Raji (cell line): Measurements from ENCODE around the gene IDE.

ENCODE experiments used
- POLR2A ChIP-seq: IDR thresholded peaks from 2 replicates; pipeline ENCODE4 v1.6.1; 2011; ENCODE audit warnings: low read depth, low read length, control low read depth; ENCODE audit not compliant: insufficient read depth

IDE gene

DNA sequence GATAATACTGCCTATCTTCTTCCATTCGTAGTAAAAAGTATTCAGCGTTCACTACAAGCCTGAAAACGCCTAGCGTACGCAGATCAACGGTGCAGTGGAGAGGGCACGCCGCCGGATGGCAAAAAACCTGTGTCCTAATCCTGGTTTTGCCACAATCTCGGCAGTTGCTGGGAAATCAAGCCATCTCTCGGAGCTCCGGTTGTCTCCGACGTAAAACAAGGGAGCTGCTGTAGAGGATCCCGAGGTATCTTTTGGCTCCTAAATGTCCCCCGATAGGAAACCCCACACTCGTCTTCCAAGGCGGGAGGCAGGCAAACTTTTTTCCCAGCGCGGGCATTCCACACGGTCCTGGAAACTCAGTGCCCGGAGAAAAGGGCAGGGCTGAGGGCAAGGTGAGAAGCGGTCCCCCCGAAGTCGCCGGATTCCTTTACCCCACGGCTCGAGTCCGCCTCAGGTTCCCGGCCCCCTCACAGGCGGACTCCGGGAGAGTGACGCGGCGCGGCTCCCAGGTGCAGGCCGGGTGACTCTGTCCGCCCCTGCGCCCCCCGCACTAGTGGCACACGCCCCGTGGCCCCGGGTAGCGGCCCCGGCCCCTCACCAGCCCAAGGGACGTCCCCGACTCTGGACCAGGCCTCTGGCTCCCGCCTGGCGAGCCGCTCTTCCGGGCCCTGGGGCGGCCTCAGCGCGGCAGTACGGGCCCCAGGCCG, 649 bp downstream of the IDE start:
- no peak for TF ChIP-seq POLR2A

DNA sequence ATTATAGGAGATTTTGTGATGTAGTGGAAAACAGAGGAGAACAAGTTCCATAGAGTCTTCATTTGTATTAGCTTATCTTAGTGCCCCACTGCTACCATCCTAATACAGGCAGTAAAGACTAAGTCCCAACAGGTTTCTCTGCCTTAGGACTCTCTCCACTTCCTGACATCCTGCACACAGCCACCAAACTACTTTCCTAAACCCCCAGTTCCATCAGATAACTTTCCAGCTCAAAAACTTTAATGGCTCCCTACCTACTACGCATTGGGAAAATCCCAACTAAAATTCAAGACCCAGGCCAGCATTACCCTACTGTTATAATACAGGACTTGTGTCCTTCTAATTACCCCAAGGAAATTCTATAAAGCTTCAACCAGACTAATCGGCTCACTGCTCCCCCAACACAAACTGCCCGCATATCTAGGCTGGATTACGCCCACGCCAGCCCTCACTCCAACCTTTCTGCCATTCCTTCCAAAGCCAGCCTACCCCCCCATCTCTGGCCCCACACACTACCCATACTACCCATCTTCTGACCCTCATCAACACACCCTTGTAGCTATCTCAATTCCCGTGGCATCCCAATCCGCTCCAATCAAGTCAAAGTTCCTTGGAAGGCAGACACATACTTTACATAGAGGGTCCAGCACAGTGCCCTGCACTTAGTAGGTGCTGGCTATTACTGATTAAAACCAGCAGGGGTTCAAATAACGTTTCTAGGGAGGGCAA, 1.4 kb downstream of the IDE start:
- TF ChIP-seq POLR2A: no peak

DNA sequence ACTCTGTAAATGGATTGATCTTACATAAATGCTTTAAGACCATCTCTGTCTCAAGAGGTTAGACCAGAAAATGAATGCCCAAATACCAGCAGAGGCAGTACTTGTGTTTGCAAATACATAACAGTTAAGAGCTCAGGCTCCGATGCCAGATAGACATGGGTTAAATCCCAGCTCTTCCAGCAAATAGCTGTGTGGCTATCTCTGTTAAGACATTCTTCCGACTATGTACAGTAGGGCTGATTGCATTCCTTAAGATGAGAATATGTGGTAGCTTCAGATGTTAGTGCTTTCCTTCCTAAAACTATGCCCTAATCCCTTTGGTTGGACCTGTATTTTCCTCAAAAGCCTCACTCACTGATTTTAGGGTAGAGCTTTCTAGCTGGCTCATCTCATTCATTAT, 2.2 kb downstream of the IDE start:
- TF ChIP-seq POLR2A: no peak

DNA sequence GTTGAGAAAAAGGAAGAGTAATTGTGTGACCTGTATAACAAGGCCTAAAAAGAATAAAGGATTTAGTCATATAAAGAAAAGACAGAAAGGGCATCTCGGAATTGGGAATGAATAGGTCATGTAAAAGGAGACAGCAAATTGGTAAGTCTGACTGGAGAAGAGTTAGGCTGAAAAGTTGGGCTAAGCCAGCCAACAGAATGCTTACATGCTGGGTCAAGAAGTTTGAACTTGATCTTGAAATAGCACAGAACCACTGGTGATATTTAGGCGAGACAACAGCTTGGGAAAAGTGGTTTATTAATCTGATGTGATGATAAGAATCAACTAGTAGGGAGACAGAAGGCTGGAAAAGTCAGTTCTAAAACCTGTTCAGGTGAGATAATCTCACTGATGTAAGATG, 4.8 kb downstream of the IDE start:
- TF ChIP-seq POLR2A: no peak

DNA sequence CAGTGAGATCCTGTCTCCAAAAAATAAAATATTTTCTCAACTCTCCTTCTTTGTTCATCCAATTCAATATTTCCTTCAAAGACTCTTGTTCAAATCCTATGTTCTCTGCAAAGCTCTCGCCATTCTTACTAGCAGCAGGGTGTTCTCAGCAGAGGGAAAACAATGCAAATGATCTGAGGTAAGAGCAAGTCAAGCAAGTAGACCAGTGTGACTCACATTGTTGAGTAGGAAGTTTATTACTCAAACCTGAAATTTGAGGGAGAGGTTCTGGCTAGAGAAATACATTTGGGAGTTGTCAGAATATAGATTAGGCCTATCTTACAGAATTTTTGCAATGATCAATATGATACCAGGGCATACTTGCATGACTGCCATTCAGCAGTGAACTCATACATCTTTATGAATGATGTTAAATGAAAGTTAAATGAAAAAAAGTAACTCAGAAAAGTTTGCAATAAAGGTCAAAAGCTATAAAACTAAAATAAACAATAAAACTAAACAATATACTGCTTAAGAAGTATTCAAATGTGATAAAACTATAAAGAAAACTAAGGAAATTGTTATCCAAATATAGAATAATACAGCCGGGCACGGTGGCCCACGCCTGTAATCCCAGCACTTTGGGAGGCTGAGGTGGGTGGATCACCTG, 5.8 kb downstream of the IDE start:
- no peak for TF ChIP-seq POLR2A

DNA sequence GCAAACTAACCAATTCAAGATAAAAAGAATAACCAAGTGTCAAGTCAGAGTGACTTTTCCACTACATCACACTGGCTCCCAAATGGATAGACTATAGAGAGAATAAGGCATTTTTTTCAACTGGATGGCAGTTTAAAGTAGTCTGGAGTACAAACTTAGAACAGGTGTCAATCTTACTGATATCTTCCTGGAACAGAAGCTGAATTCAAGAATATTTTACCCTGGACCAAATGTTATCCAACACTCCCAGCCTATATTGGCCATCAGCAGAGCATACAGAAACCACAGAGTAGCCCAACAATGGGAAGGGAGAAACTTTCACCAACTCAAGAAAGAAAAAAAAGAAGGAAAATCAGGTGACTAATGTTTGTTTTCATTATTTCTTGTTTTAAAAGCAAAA, 11.5 kb downstream of the IDE start:
- TF ChIP-seq POLR2A: no peak

DNA sequence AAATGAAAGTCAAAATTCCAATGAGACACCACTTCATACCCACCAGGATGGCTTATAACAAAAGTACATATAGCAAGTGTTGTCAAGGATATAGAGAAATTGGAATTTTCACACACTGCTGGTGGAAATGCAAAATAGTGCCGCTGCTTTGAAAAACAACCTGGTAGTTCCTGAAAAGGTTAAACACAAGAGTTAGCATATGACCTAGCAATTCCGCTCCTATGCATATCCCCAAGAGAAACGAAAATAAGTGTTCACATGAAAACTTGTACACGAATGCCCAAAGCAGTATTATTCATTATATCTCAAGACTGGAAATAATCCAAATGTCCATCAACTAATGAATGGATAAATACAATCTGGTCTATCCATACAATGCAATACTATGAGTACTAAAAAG, 14.8 kb downstream of the IDE start:
- no peak for TF ChIP-seq POLR2A

DNA sequence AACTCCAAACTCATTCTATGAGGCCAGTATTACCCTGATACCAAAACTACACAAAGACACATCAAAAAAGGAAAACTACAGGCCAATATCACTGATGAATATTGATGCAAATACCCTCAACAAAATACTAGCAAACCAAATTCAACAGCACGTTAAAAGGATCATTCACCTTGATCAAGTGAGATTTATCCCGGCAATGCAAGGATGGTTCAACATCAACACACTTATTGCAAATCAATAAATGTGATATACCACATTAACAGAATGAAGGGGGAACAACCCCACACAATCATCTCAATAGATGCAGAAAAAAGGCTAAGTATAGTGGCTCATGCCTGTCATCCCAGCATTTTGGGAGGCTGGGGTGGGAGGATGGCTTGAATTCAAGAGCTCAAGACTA, 19.9 kb downstream of the IDE start:
- TF ChIP-seq POLR2A: no peak

DNA sequence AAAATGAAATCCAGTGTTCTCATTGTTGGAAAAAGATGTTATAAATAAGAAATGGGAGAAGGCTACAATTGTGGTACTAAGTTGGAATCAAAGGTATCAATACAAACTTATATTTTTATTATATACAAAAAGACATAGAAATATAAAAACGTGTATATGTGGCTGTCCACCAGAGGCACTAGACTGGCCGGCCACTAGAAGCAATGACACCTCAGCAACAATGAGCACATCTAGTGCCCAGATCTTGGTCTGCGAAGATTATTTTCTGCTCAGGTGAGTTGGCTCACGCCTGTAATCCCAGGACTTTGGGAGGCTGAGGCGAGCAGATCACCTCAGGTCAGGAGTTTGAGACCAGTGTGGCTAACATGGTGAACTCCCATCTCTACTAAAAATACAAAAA, 21.6 kb downstream of the IDE start:
- TF ChIP-seq POLR2A: no peak

DNA sequence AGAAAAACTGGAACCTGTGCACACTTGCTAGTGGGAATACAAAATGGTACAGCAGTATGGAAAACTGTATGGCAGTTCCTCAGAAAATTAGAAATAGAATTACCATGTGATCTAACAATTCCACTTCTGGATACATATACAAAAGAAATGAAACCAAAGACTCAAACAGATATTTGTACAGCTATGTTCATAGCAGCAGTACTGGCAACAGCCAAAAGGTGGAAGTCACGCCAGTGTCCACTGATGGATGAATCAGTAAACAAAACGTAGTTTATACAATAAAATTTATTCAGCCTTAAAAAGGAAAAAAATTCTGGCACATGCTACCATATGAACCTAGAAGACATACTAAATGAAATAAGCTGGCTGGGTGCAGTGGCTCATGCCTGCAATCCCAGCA, 23.0 kb downstream of the IDE start:
- no peak for TF ChIP-seq POLR2A

DNA sequence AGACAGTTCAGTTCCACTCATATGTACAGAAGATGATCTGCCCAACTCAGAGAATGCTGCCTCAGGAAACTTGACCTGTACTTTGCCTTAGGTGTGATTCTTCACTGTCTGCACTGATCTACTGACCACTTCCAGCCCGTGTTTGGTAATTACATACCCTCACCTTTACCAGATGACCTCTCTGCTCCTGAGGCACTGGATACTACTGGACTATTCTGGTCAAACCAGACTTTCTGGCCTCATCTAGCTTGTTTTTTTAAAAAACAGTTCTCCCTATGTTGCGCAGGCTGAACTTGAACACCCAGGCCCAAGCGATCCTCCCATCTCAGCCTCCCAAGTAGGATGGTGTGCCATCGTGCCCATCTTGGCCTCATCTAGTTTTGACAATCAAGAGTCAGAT, 26.2 kb downstream of the IDE start:
- no peak for TF ChIP-seq POLR2A

DNA sequence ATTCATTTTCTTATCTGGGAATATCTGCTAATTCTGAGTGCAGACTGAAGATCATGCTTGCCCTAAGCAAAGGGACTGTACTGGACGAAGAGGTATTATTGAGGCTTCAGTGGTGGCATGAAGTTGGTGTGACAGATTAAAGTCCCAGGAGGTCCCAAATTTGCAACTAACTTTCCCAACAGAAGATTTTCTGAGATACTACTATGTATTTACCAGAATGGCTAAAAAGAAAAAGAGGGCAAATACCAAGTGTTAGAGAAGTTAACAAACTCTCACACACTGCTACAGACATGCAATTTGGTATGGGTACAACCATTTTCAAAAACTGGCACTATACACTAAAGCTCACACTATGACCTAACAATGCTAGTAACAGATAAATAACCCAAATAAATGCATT, 28.3 kb downstream of the IDE start:
- TF ChIP-seq POLR2A: no peak

DNA sequence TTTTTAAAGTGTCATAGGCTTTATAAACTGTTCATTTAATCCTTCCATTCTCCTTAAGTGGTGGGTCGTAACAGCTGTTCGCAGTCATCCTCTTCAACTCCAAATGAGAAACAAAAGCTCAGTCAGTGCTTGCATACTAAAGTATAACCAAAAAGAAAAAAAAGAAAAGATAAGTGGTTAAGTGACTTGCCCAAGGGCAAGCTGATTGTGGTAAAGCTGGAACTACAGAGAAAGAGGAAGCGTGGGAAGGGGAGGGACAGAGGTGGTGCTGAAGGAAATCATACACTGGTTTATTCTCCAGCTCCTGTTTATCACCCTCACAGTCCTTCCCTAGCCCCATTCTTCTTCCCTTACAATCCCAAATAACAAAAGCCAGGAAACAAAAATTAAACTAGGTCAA, 29.6 kb downstream of the IDE start:
- no peak for TF ChIP-seq POLR2A

DNA sequence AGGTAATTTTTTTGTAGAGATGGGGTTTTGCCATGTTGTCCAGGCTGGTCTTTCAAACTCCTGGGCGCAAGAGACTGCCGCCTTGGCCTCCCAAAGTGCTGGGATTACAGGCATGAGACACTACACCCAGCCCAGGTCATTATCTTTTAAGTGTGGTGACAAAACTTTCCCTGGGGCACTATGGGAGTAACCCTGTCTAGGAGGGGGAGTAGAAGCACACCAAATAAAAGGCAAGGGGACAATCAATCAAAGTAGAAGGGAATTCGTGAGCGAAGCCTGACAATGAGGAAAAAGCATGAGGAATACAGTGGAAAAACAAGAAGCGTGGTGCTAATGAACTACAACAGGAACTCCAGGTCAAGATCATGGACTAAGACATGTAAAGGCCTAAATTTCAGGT, 31.4 kb downstream of the IDE start:
- TF ChIP-seq POLR2A: no peak

DNA sequence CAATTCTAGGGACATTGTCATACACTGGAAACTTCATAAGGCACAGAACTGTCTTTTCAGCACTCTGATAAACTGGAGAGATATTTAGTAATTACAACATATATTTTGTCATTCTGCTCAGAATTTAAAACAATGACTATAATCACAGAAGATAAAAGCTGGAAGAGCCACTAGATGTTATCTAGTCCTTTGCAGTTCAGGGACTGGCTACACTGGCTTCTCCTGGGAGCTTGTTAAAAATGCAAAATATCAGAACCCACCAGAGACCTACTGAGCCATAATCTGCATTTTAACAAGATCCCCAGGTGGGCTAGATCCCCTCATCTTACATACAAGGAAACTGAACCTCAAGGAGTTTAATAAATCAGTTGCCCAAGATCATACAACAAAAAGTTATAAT, 32.3 kb downstream of the IDE start:
- TF ChIP-seq POLR2A: no peak

DNA sequence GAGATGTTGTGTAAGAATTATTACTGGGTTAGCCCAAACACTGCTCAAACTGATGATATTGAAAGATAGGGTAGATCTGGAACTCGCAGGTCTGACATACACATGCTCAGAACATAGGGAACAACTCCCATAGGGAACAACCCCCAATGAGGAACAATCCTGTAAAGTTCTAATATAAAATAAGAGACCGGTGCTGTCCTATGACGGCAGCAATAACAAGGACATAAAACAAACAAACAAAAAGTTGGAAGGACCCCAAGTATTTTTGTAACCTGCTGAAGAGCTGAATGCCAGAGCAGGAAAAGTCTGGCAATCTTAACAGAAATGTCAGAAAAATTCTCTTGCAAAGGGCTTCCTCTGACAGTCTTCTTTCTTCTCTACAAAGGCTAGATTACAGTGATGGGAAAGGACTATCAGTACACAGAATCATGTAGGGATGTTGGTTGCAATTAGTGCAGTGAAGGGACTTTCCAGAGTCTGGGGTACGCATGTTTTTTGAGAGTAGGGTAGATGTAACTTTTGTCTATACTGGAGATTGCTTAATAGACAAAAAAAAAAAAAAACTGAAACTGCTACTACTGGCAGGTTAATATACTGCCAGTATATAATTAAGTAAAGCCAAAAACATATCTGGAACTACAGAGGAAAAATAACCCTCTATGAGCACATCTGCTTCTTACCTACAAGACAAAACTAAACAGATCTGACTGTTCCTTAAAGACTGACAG, 35.5 kb downstream of the IDE start:
- no peak for TF ChIP-seq POLR2A
